Measurements from ENCODE around the gene PTPA.

DNA sequence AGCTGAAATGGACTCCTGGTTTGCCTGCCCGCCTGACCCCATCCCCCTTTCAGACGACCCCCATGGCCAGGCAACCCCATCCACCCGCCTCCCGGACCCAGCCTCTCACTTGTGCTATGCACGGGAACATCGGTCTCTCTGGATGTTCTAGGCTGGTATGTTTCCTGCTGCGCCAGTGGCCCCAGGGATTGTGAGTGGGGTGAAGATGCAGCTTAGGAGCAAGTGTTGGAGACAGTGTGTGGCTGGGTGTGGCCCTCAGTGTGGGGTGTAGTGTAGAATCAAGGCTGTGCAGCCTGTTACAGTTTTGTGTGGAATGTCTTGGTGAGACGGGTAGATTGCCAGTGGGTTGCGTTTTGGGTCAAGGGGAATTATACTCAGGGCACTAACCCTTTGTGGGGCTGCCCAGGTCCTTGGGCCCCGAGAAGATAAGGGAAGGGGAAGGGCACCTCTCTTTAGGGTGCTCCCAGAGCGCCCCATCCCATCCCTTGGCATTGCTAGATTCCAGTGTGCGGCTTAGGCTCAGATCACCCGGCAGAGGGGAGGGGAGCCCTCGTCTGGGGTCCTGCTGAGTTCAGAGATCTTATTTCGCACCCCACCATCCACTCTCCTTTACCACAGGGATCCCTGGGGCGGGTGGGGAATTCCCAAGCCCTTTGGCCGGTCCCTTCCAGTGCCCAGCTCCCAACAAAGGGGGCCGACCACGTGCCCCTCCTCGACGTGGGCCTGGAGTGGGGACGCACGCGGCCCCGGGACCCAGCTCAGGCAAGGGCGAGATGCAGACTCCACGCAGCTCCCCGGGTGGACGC is 62.3 kb downstream of the PTPA start:
- TF ChIP-seq, protein P1, sequence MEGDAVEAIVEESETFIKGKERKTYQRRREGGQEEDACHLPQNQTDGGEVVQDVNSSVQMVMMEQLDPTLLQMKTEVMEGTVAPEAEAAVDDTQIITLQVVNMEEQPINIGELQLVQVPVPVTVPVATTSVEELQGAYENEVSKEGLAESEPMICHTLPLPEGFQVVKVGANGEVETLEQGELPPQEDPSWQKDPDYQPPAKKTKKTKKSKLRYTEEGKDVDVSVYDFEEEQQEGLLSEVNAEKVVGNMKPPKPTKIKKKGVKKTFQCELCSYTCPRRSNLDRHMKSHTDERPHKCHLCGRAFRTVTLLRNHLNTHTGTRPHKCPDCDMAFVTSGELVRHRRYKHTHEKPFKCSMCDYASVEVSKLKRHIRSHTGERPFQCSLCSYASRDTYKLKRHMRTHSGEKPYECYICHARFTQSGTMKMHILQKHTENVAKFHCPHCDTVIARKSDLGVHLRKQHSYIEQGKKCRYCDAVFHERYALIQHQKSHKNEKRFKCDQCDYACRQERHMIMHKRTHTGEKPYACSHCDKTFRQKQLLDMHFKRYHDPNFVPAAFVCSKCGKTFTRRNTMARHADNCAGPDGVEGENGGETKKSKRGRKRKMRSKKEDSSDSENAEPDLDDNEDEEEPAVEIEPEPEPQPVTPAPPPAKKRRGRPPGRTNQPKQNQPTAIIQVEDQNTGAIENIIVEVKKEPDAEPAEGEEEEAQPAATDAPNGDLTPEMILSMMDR (IDR thresholded peaks at IDR 0.05; ENCODE audit: poor library complexity): no peak
- no peak for TF ChIP-seq EZH2phosphoT487 (IDR thresholded peaks at IDR 0.05; ENCODE audit: low read depth, severe bottlenecking, unreplicated experiment)
- no peak for TF ChIP-seq EZH2 (IDR thresholded peaks at IDR 0.05; ENCODE audit: borderline replicate concordance)

Data from hepatocyte (in vitro differentiated cells).